Keratinocyte (primary cell): ENCODE results near the gene IFFO2.

ENCODE experiments used
- EZH2 ChIP-seq: IDR thresholded peaks from one replicate; pipeline ENCODE4 v1.6.1; 2012; ENCODE audit warnings: inconsistent platforms, mild to moderate bottlenecking, low read length, moderate library complexity
- TF ChIP-seq, protein P1 (sequence below), 3 experiments: IDR thresholded peaks in 1 of 3; conservative IDR thresholded peaks in 1 of 3; optimal IDR thresholded peaks in 1 of 3; 2 replicates in 2 of 3; 3 replicates in 1 of 3; pipeline versions ENCODE3 to v1.5.1; 2011; ENCODE audit warnings: low read length in 3 of 3, mild to moderate bottlenecking in 3 of 3, moderate library complexity in 2 of 3, control low read depth in 1 of 3, inconsistent platforms in 1 of 3; ENCODE audit not compliant: insufficient read depth in 2 of 3; ENCODE audit errors: extremely low read depth in 1 of 3

GRCh38 chr1:18992646-18993045, 36.2 kb upstream of the IFFO2 start:
- TF ChIP-seq, protein P1, sequence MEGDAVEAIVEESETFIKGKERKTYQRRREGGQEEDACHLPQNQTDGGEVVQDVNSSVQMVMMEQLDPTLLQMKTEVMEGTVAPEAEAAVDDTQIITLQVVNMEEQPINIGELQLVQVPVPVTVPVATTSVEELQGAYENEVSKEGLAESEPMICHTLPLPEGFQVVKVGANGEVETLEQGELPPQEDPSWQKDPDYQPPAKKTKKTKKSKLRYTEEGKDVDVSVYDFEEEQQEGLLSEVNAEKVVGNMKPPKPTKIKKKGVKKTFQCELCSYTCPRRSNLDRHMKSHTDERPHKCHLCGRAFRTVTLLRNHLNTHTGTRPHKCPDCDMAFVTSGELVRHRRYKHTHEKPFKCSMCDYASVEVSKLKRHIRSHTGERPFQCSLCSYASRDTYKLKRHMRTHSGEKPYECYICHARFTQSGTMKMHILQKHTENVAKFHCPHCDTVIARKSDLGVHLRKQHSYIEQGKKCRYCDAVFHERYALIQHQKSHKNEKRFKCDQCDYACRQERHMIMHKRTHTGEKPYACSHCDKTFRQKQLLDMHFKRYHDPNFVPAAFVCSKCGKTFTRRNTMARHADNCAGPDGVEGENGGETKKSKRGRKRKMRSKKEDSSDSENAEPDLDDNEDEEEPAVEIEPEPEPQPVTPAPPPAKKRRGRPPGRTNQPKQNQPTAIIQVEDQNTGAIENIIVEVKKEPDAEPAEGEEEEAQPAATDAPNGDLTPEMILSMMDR (optimal IDR thresholded peaks at IDR 0.05 in 1 of 3, IDR thresholded peaks at IDR 0.05 in 1 of 3, conservative IDR thresholded peaks at IDR 0.05 in 1 of 3; ENCODE audit: extremely low read depth in 1 of 3, insufficient read depth in 2 of 3, low read length in 3 of 3), result no peak
- no peak for TF ChIP-seq EZH2
